Mesenchymal stem cell (in vitro differentiated cells and primary cell): ENCODE data around the gene KAT2A.

Experiments
- DNase-seq: peaks from one replicate; pipeline ENCODE4 v3.0.0-alpha.2; 2013
- H2AFZ ChIP-seq: one replicate; pipeline ENCODE4 v1.6.1; 2013; ENCODE audit warnings: low read depth, mild to moderate bottlenecking, control low read depth, inconsistent platforms, low read length, moderate library complexity
- H2AK5ac ChIP-seq: 2 replicates; pipeline ENCODE4 v1.6.1; 2013; ENCODE audit warnings: low read length, moderate library complexity, mild to moderate bottlenecking, inconsistent platforms; ENCODE audit not compliant: severe bottlenecking
- H2BK120ac ChIP-seq: one replicate; pipeline ENCODE4 v1.6.1; 2013; ENCODE audit warnings: low read depth, mild to moderate bottlenecking, inconsistent platforms, low read length, moderate library complexity
- H2BK12ac ChIP-seq, 2 experiments: one replicate each; pipeline ENCODE4 v1.6.1; 2013; ENCODE audit warnings: inconsistent platforms in 2 of 2, low read length in 2 of 2, mild to moderate bottlenecking in 2 of 2, moderate library complexity in 2 of 2, control low read depth in 1 of 2
- H2BK15ac ChIP-seq: one replicate; pipeline ENCODE4 v1.6.1; 2013; ENCODE audit warnings: mild to moderate bottlenecking, low read depth, inconsistent platforms; ENCODE audit not compliant: poor library complexity, severe bottlenecking
- H2BK5ac ChIP-seq: 2 replicates; pipeline ENCODE4 v1.6.1; 2013; ENCODE audit warnings: low read depth, mild to moderate bottlenecking, low read length, control low read depth, inconsistent platforms; ENCODE audit not compliant: poor library complexity, severe bottlenecking
- H3K14ac ChIP-seq, 2 experiments: one replicate each; pipeline ENCODE4 v1.6.1; 2013; ENCODE audit warnings: inconsistent platforms in 2 of 2, low read length in 2 of 2, control low read depth in 1 of 2, mild to moderate bottlenecking in 1 of 2, moderate library complexity in 1 of 2
- H3K18ac ChIP-seq, 2 experiments: one replicate each; pipeline ENCODE4 v1.6.1; 2013; ENCODE audit warnings: inconsistent platforms in 2 of 2, low read length in 2 of 2, control low read depth in 1 of 2, low read depth in 1 of 2, mild to moderate bottlenecking in 1 of 2
- H3K23ac ChIP-seq, 2 experiments: one replicate each; pipeline ENCODE4 v1.6.1; 2013; ENCODE audit warnings: inconsistent platforms in 2 of 2, low read length in 2 of 2, mild to moderate bottlenecking in 2 of 2, moderate library complexity in 2 of 2, control low read depth in 1 of 2
- H3K27ac ChIP-seq: 2 replicates; pipeline ENCODE4 v1.5.1; 2013; ENCODE audit warnings: mild to moderate bottlenecking, moderate library complexity, low read length, control low read depth, inconsistent platforms; ENCODE audit not compliant: poor library complexity, severe bottlenecking
- H3K27me3 ChIP-seq, 2 experiments: 2 replicates each; pipeline versions ENCODE4 v1.6.1 to v1.7.0; 2013; ENCODE audit warnings: low read length in 2 of 2, mild to moderate bottlenecking in 2 of 2, moderate library complexity in 2 of 2, control low read depth in 1 of 2, inconsistent platforms in 1 of 2; ENCODE audit not compliant: control insufficient read depth in 1 of 2, insufficient read depth in 1 of 2
- H3K36me3 ChIP-seq, 2 experiments: 2 replicates each; pipeline versions ENCODE4 v1.6.1 to v1.7.0; 2013; ENCODE audit warnings: low read length in 2 of 2, control low read depth in 1 of 2, inconsistent platforms in 1 of 2, low read depth in 1 of 2, mild to moderate bottlenecking in 1 of 2; ENCODE audit not compliant: insufficient read depth in 2 of 2, control insufficient read depth in 1 of 2
- H3K4ac ChIP-seq, 2 experiments: one replicate each; pipeline ENCODE4 v1.6.1; 2013; ENCODE audit warnings: inconsistent platforms in 2 of 2, low read length in 2 of 2, mild to moderate bottlenecking in 2 of 2, moderate library complexity in 2 of 2, control low read depth in 1 of 2, low read depth in 1 of 2
- H3K4me1 ChIP-seq: 2 replicates; pipeline ENCODE4 v1.6.1; 2013; ENCODE audit warnings: low read depth, low read length, control low read depth; ENCODE audit not compliant: control insufficient read depth, insufficient read depth
- H3K4me2 ChIP-seq: 2 replicates; pipeline ENCODE4 v1.6.1; 2013; ENCODE audit warnings: low read length, mild to moderate bottlenecking, inconsistent platforms; ENCODE audit not compliant: poor library complexity, severe bottlenecking
- H3K4me3 ChIP-seq, 2 experiments: 2 replicates each; pipeline versions ENCODE4 v1.5.1 to v1.7.0; 2013; ENCODE audit warnings: low read length in 2 of 2, mild to moderate bottlenecking in 2 of 2, control low read depth in 1 of 2, low read depth in 1 of 2; ENCODE audit not compliant: insufficient read depth in 1 of 2
- H3K79me1 ChIP-seq: replicated peaks from 2 replicates; pipeline ENCODE4 v1.6.1; 2013; ENCODE audit warnings: mild to moderate bottlenecking, control low read depth, low read length, inconsistent platforms; ENCODE audit not compliant: poor library complexity, severe bottlenecking
- H3K9ac ChIP-seq: 2 replicates; pipeline ENCODE4 v1.7.0; 2013; ENCODE audit warnings: mild to moderate bottlenecking, low read length, moderate library complexity
- H3K9me3 ChIP-seq: 2 replicates; pipeline ENCODE4 v1.7.0; 2013; ENCODE audit warnings: mild to moderate bottlenecking, low read length; ENCODE audit not compliant: control insufficient read depth
- H4K8ac ChIP-seq: one replicate; pipeline ENCODE4 v1.6.1; 2013; ENCODE audit warnings: inconsistent platforms, mild to moderate bottlenecking, low read length, moderate library complexity
- H4K91ac ChIP-seq: one replicate; pipeline ENCODE4 v1.6.1; 2013; ENCODE audit warnings: mild to moderate bottlenecking, low read length, inconsistent platforms
- WGBS: methylation state at CpG from one replicate; pipeline ENCODE4 v1.1.7; 2013; ENCODE audit warnings: mixed read lengths; 5-methylcytosine and 5-hydroxymethylcytosine counted together

The KAT2A gene

DNA sequence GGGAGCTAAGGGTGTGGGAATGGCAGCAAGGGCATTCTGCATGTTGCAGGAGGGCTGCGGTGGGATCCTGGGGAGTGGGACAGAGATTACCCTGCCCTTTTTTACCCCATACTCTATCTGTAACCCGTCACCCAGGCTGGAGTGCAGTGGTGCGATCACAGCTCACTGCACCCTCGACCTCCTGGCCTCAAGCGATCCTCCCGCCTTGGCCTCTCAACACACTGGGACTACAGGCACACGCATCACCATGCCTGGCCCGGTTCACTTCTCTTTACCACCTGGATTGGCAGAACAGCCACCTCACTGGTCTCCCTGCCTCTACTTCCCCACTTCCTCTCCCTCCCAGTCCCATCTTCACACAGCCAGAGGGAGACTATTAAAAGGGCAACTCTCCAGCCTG lies 32.4 kb downstream of the KAT2A start:
- H3K27ac ChIP-seq, result no peak overlapping the region

DNA sequence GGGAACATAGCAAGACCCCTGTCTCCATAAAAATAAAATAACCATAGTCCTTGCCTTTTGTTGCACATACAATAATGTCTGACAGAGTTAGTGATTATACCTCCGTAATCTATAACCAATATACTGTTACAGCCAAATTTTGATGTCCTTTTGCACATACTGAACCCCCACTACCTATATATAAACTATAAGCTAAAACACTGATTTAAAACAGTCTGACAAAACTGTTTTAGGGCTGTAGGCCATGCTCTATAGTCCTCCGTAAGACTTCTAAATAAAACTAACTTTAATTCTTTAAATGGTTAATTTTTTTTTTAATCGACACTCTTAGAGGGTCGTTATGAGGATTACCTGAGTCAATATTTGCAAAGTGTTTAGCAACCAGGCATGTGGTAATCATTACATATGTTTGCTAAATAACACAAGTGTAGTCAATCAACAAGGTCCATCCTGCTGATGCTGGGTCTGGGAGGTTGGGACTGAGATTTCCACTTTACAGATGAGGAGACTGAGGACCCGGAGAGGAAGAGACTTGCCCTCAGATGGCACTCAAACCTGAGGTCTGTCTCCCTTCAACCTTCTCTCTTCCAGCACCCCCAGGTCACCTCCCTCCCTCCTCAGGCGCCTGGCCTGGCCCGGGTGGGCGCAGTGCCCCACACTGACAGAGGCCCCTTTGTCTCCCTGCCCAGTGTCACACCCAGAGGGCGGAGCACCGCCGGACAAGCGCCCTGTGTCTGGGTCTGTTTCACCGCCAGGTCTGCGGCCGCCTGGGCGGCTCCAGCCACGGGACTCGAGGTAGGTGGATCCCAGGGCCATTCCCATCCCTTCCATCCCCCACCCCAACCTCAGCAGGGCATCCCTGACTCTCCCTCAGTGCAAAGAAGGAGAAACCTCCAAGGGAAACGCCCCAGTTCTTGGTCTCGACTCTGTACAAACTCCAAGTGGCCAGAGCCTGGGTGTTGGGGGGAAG lies 33.1 kb downstream of the KAT2A start:
- H4K8ac ChIP-seq, result no peak overlapping the region
- H3K27ac ChIP-seq, result no peak overlapping the region
- H2AK5ac ChIP-seq, result no peak overlapping the region
- 78% methylated on average over 16 of the region's 20 CpGs for WGBS
- no peak overlapping the region for H2BK12ac ChIP-seq
- H3K27me3 ChIP-seq, result peaks cover 32 to 47% of the 10 kb centered on the region in 2 experiments
- no peaks in the 10 kb centered on the region for H3K9me3 ChIP-seq
- no peak overlapping the region for H3K4me2 ChIP-seq
- H3K18ac ChIP-seq, result no peak overlapping the region
- no peak overlapping the region for H2AFZ ChIP-seq
- no peak overlapping the region for H2BK5ac ChIP-seq
- H3K4ac ChIP-seq, result no peak overlapping the region
- H3K14ac ChIP-seq, result no peak overlapping the region
- no peaks in the 10 kb centered on the region for H3K36me3 ChIP-seq
- no peak overlapping the region for H3K4me3 ChIP-seq
- no peak overlapping the region for H2BK15ac ChIP-seq
- H4K91ac ChIP-seq, result no peak overlapping the region
- H3K9ac ChIP-seq, result no peak overlapping the region
- no peak overlapping the region for H3K23ac ChIP-seq
- H2BK120ac ChIP-seq, result no peak overlapping the region
- no peak for DNase-seq
- no peaks in the 10 kb centered on the region for H3K4me1 ChIP-seq
- H3K79me1 ChIP-seq, result no peaks in the 10 kb centered on the region

More for the DNA sequence above, 32.4 kb downstream of the KAT2A start:
- Histone ChIP-seq H4K91ac (no peak overlapping the region), H3K4me2 (no peak overlapping the region), H2BK120ac (no peak overlapping the region), H3K9ac (no peak overlapping the region), H2BK15ac (no peak overlapping the region), H3K4me1 (no peaks in the 10 kb centered on the region), H3K27me3 (peaks cover 32 to 49% of the 10 kb centered on the region in 2 experiments), H3K18ac (no peak overlapping the region), H3K4me3 (no peak overlapping the region), H2BK12ac (no peak overlapping the region), H2AK5ac (no peak overlapping the region), H3K9me3 (no peaks in the 10 kb centered on the region), H4K8ac (no peak overlapping the region), H3K14ac (no peak overlapping the region), H3K36me3 (no peaks in the 10 kb centered on the region), H3K23ac (no peak overlapping the region), H2BK5ac (no peak overlapping the region), H2AFZ (no peak overlapping the region), H3K4ac (no peak overlapping the region), H3K79me1 (no peaks in the 10 kb centered on the region)
- no peak for DNase-seq
- WGBS, result 92% methylated on average over 8 of the region's 8 CpGs

DNA sequence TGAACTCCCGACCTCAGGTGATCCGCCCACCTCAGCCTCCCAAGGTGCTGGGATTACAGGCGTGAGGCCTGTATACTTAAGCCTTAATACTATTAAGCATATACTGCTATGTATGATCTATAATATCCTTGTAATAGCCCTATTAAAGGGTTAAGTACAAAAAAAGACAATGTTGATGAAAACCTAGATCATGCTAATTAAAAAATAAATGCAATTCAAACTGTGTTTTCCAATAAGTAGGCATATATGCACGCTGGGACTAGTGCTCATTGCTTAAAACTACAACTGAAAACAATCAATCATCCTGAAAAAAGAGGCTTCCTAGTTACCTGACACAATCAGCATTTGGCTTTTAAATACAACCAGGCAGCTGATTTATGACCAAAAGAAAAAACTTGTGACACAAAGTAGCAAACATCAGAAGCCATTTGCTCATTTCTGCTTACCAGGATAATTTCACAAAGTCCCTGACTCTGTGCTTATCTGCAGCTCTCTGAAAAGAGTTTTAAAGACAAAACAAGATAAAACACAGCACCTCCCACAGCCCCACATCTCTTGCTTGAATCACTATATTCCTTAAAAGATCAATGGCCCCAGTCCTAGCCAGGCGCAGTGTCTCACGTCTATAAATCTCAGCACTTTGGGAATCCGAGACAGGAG lies 34.0 kb downstream of the KAT2A start:
- 51% methylated on average over 6 of the region's 7 CpGs for WGBS
- no peak overlapping the region for H3K4me2 ChIP-seq
- H3K9ac ChIP-seq, result no peak overlapping the region
- no peak overlapping the region for H2AK5ac ChIP-seq
- H3K14ac ChIP-seq, result no peak overlapping the region
- H3K79me1 ChIP-seq, result no peaks in the 10 kb centered on the region
- H3K18ac ChIP-seq, result no peak overlapping the region
- no peak overlapping the region for H2BK120ac ChIP-seq
- H2BK5ac ChIP-seq, result no peak overlapping the region
- no peak overlapping the region for H3K23ac ChIP-seq
- H2AFZ ChIP-seq, result no peak overlapping the region
- H3K27me3 ChIP-seq, result peaks cover 34 to 42% of the 10 kb centered on the region in 2 experiments
- no peak overlapping the region for H4K8ac ChIP-seq
- no peaks in the 10 kb centered on the region for H3K36me3 ChIP-seq
- no peak overlapping the region for H3K27ac ChIP-seq
- DNase-seq, result no peak
- H3K4me3 ChIP-seq, result no peak overlapping the region
- H3K9me3 ChIP-seq, result no peaks in the 10 kb centered on the region
- no peak overlapping the region for H3K4ac ChIP-seq
- no peaks in the 10 kb centered on the region for H3K4me1 ChIP-seq
- no peak overlapping the region for H2BK12ac ChIP-seq
- no peak overlapping the region for H2BK15ac ChIP-seq
- no peak overlapping the region for H4K91ac ChIP-seq

DNA sequence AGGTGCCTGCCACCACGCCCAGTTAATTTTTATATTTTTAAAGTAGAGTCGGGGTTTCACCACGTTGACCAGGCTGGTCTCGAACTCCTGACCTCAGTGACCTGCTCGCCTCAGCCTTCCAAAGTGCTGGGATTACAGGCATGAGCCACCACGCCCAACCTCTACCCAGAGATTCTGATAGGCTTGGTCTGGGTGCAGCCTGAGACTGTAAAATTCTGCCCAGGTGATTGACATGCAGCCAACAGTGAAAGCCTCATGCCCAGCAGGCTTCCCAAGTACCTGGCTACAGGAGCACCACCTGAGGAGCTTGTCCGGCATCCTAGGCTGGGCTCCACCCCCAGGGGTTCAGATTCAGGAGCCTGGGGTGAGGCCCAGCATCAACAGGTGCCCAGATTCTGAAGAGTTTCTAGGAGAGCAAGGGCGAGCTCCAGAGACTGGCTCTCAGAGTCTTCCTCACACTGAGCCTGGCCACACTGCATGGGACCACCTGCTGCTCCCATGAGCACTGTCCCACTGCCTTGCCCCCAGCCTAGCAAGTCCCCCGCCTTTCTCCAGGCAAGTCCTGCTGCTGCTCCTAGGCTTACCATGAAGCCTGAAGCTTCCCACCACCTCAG lies 39.5 kb downstream of the KAT2A start:
- Histone ChIP-seq H3K4ac (no peak overlapping the region), H3K79me1 (no peaks in the 10 kb centered on the region), H3K14ac (no peak overlapping the region), H3K27me3 (peaks cover 25 to 41% of the 10 kb centered on the region in 2 experiments), H2BK5ac (no peak overlapping the region), H3K36me3 (no peaks in the 10 kb centered on the region), H3K4me1 (no peaks in the 10 kb centered on the region), H2AK5ac (no peak overlapping the region), H3K23ac (no peak overlapping the region), H2BK15ac (no peak overlapping the region), H2BK12ac (no peak overlapping the region), H3K9ac (no peak overlapping the region), H4K8ac (no peak overlapping the region), H3K27ac (no peak overlapping the region), H3K18ac (no peak overlapping the region), H2BK120ac (no peak overlapping the region), H3K9me3 (no peaks in the 10 kb centered on the region), H3K4me2 (no peak overlapping the region), H4K91ac (no peak overlapping the region), H2AFZ (no peak overlapping the region), H3K4me3 (no peak overlapping the region)
- DNase-seq, result no peak
- WGBS, result 87% methylated on average over 9 of the region's 9 CpGs
